Panc1 (cell line): ENCODE measurements around the gene FOXM1.

Experiments used
- CTCF ChIP-seq: fragments of 450-650 bp; IDR thresholded peaks from 2 replicates; pipeline ENCODE4 v1.5.1; 2017; ENCODE audit warnings: mild to moderate bottlenecking
- POLR2AphosphoS5 ChIP-seq: IDR thresholded peaks from 2 replicates; pipeline ENCODE4 v1.6.1; 2012; ENCODE audit warnings: mild to moderate bottlenecking, low read depth, low read length, moderate library complexity
- REST ChIP-seq, 2 experiments: IDR thresholded peaks; 2 replicates each; pipeline ENCODE4 v1.6.1; 2011 to 2012; ENCODE audit warnings: low read depth in 2 of 2, control low read depth in 1 of 2, low read length in 1 of 2, mild to moderate bottlenecking in 1 of 2, moderate library complexity in 1 of 2; ENCODE audit not compliant: insufficient read depth in 1 of 2
- SIN3A ChIP-seq: IDR thresholded peaks from 2 replicates; pipeline ENCODE4 v1.6.1; 2012; ENCODE audit warnings: low read depth, mild to moderate bottlenecking, low read length, moderate library complexity, borderline replicate concordance; ENCODE audit not compliant: insufficient read depth

- TF ChIP-seq SIN3A (no peak), CTCF (no peak), REST (IDR thresholded peaks at IDR 0.05; ENCODE audit: insufficient read depth in 1 of 2, low read depth in 2 of 2, low read length in 1 of 2) (no peak), POLR2AphosphoS5 (no peak)
Observed at GRCh38 chr12:2922329-2922728, 45.4 kb upstream of the FOXM1 start.
